ENCODE measurements around the gene STARD10. TPM values are rescaled to one million over a fixed set of nuclear protein-coding genes. Genes with fewer than 3 reads are reported as not detected.

Gene STARD10
- total RNA-seq, 1 donor from 2014 or later = 42.3 TPM

DNA sequence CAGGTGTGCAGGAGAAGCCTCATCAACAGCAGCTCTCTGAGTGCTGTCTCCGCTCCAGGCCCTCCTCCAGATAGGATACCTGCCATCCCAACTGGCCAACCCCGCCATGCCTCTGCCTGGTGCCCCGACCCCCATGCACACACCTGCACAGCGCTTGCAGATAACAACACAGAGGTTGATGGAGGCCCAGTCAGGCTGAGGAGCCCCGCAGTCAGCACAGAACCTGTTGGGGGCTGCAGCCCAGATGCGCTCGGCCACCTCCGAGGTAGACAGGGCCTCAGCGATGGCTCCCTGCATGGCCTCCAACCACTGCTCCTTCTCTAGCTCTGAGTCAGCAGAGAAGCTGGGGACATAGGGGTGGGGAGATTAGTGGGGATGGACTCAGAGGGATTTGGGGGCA, 86.8 kb downstream of the STARD10 start:
- no peak for DNase-seq (ENCODE audit: low read depth, low spot score)

DNA sequence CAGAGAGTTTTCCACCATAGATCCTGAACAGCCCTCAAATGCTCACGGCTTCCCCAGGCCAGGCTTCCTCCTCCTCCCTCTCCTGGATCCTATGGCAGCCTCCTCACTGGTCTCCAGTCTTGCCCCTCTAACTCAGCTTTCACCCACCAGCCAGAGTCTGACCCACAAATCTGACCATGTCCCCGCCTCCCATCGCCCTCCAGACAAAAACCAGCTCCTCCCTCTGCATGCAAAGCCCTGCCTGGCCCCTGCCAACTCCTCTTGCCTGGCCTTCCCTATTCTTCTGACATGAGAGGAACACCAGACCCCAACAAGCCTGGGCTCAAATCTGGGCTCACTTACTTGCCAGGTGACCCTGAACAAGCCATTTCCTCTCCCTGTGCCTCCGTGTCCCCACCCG, 87.3 kb downstream of the STARD10 start:
- no peak for DNase-seq (ENCODE audit: low read depth, low spot score)

DNA sequence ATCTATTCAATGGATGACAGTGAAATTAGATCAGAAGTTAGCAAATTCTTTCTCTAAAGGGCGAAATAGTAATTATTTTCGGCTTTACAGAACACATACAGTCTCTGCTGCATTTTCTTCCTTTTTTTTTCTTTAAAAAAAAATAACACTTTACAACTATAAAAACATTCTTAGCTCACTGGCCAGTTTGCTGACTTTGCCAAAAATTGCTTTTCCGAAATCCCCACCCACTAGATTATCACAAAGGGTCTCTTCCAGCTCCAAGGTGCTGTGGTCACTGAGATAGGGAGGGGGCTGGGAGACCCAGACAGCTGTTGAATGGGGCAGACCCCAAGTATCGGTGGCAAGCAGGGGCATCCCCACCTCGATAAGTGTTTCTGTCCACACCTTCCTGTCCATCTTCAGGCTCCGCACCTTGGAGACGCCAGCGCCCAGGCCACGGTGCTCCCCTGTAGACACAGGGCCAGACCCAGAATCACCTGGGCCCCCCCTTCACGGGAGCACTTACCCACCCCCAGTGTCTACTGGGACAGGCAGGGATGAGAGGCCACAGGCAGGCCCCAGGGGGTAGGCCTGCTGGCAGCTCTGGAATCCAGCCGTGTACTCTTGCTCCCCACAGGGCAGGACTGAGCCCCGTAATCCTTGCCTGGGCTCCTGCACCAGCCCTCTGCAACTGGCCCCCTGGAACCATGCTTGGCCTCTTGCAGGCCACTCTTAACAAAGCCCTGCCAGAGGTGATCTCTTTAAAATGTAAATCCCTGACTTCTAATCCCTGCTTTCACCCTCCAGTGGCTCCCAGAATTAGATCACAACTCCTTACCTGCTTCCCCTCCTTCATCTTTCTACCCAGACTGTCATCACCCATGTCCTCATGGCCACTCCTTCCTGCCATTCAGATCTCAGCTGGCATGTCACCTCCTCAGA, 88.1 kb downstream of the STARD10 start:
- no peak for DNase-seq (ENCODE audit: low read depth, low spot score)

DNA sequence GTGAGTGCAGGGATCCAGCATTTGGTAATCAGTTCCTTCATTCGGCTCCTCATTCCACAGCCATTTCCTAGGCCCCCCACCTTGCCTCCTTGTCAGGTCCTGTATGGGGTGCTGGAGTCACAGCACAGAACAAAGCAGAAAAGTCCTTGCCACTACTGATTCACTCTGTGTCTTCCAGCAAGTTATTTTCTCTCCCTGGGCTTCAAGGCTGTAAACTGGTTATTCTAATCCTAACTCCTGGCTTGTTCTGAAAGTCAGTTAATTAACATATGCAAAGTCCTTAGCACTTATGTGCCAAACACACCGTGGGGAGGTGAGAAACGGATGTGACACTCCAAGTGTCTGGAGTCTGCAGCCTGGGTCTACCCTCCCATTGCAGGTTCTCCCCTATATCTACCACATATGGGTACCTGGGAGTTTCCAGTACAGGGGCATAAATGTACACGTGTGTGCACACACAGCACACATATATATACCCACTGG, 89.0 kb downstream of the STARD10 start:
- DNase-seq (ENCODE audit: low read depth, low spot score) = no peak

Other genes starting within 250 kb of the STARD10 start
- 8.4 and 25.3 TPM in 2 replicates for gene PDE2A, start 119.6 kb downstream of the STARD10 start, total RNA-seq
- gene ARAP1, start 41.6 kb downstream of the STARD10 start, total RNA-seq = 58.6 and 60.9 TPM in 2 replicates
- gene ATG16L2, start 20.4 kb upstream of the STARD10 start, total RNA-seq = 6.9 and 8.9 TPM in 2 replicates